NB4 (cell line): Measurements from ENCODE around the gene MYO1F.

Experiments
- MYC ChIP-seq: IDR thresholded peaks from 2 replicates; pipeline ENCODE4 v1.6.1; 2011; ENCODE audit warnings: low read depth, low read length
- POLR2A ChIP-seq: IDR thresholded peaks from 2 replicates; pipeline ENCODE4 v1.6.1; 2011; ENCODE audit warnings: mild to moderate bottlenecking; ENCODE audit not compliant: insufficient read length; ENCODE audit errors: extremely low read depth
- TF ChIP-seq, protein P1 (sequence below): IDR thresholded peaks from one replicate; pipeline ENCODE4 v1.5.1; 2012; ENCODE audit warnings: low read depth, low read length
- TF ChIP-seq, protein P2 (sequence below): IDR thresholded peaks from 2 replicates; pipeline ENCODE4 v1.6.1; 2011; ENCODE audit warnings: low read depth, low read length

DNA sequence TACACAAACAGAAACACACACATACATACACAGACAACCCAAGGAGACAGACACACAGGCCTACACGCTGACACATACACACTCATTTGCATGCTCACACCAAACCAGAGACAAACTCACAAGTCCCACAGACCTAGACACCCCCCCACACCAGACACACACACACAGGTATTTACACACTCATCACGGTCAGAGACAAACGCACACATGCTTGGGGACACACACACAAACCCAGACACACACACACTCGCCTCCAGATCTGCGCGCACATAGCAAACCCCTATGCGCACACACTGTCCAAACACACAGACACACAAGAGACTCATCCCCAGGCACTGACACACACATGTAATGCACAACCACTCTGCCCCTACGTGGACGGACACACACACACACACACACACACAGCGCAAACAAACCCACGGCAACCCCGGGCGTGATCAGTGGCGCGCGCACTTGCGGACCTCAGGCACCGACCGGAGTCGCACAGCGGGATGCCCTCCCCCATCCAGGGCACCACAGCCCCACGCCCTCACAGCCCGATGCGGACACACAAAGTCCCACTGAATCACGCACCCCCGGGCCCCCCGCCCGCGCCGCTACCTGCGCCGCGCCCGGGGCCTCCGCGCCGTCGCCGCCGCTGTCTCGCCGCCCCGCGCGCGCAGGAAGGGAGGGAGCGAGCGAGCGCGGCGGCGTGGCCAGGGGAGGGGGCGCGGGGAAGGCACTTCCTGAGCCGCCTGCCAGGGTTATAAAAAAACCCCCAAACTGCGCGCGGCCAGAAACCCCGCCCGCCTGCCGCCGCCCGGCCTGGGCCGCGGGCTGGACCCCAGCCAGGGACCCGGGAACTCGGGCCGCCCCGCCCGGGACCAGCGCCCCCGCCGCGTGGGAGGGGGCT, 33.0 kb upstream of the MYO1F start, which contains the start of gene ADAMTS10:
- TF ChIP-seq, protein P1, sequence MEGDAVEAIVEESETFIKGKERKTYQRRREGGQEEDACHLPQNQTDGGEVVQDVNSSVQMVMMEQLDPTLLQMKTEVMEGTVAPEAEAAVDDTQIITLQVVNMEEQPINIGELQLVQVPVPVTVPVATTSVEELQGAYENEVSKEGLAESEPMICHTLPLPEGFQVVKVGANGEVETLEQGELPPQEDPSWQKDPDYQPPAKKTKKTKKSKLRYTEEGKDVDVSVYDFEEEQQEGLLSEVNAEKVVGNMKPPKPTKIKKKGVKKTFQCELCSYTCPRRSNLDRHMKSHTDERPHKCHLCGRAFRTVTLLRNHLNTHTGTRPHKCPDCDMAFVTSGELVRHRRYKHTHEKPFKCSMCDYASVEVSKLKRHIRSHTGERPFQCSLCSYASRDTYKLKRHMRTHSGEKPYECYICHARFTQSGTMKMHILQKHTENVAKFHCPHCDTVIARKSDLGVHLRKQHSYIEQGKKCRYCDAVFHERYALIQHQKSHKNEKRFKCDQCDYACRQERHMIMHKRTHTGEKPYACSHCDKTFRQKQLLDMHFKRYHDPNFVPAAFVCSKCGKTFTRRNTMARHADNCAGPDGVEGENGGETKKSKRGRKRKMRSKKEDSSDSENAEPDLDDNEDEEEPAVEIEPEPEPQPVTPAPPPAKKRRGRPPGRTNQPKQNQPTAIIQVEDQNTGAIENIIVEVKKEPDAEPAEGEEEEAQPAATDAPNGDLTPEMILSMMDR, result no peak
- TF ChIP-seq, protein P2, sequence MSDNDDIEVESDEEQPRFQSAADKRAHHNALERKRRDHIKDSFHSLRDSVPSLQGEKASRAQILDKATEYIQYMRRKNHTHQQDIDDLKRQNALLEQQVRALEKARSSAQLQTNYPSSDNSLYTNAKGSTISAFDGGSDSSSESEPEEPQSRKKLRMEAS, result peak; percentile 62
- TF ChIP-seq POLR2A, result no peak
- TF ChIP-seq MYC, result peak; percentile 74
